Measurements from ENCODE around the gene MARCHF4. TPM values are rescaled to one million over a fixed set of nuclear protein-coding genes. Genes with fewer than 3 reads are reported as not detected.
A peak's percentile ranks its signal among the peaks of the same experiment; 100 is the strongest.

The MARCHF4 gene
- 0.29 and 0.48 TPM in 2 replicates for total RNA-seq (2014; rRNA removed; shearing (Covaris generic))

GRCh38 chr2:216371721-216372702, at the start of gene MARCHF4:
Gene MARCHF4 (minus strand): TSS chr2:216372483. CDS start chr2:216370260, 2,223 bp downstream.
- peak; percentile 81 for DNase-seq (ENCODE audit: low read depth)

GRCh38 chr2:216420367-216421101, 48.3 kb upstream of the MARCHF4 start:
- DNase-seq (ENCODE audit: low read depth): no peak

GRCh38 chr2:216418981-216419380, 46.7 kb upstream of the MARCHF4 start:
- no peak for DNase-seq (ENCODE audit: low read depth)

- no peak for DNase-seq (ENCODE audit: low read depth)
Measured at GRCh38 chr2:216416571-216417307, 44.5 kb upstream of the MARCHF4 start.

- no peak for DNase-seq (ENCODE audit: low read depth)
Measured at GRCh38 chr2:216415541-216415940, 43.3 kb upstream of the MARCHF4 start.

GRCh38 chr2:216414772-216415319, 42.6 kb upstream of the MARCHF4 start:
- no peak for DNase-seq (ENCODE audit: low read depth)

GRCh38 chr2:216413882-216414281, 41.6 kb upstream of the MARCHF4 start:
- no peak for DNase-seq (ENCODE audit: low read depth)

GRCh38 chr2:216412022-216412999, 40.0 kb upstream of the MARCHF4 start, which contains the start of gene SMARCAL1:
Gene SMARCAL1 (plus strand): TSS chr2:216412484. CDS start chr2:216414705, 2,221 bp downstream.
- peak; percentile 97 for DNase-seq (ENCODE audit: low read depth)

GRCh38 chr2:216410550-216410949, 38.3 kb upstream of the MARCHF4 start:
- no peak for DNase-seq (ENCODE audit: low read depth)

GRCh38 chr2:216408426-216409290, 36.4 kb upstream of the MARCHF4 start:
- DNase-seq (ENCODE audit: low read depth): no peak

- no peak for DNase-seq (ENCODE audit: low read depth)
Measured at GRCh38 chr2:216406826-216407225, 34.5 kb upstream of the MARCHF4 start.

- no peak for DNase-seq (ENCODE audit: low read depth)
Measured at GRCh38 chr2:216405588-216405987, 33.3 kb upstream of the MARCHF4 start.

GRCh38 chr2:216404010-216404618, 31.8 kb upstream of the MARCHF4 start:
- peak; percentile 54 for DNase-seq (ENCODE audit: low read depth)

GRCh38 chr2:216402751-216403150, 30.5 kb upstream of the MARCHF4 start:
- no peak for DNase-seq (ENCODE audit: low read depth)

GRCh38 chr2:216399621-216400020, 27.3 kb upstream of the MARCHF4 start:
- DNase-seq (ENCODE audit: low read depth): no peak

- DNase-seq (ENCODE audit: low read depth): no peak
Measured at GRCh38 chr2:216394881-216395280, 22.6 kb upstream of the MARCHF4 start.

GRCh38 chr2:216392945-216393840, 20.9 kb upstream of the MARCHF4 start:
- DNase-seq (ENCODE audit: low read depth): no peak

Data from RPMI7951 (cell line).